LNCaP clone FGC (cell line): ENCODE results near the gene OBP2B.
"Not testable (repeated sequence)": the region's sequence is repeated elsewhere in the genome, so short reads cannot be mapped to it uniquely, and the experiment has no call there.

Source experiments
- DNase-seq: peaks from one replicate; pipeline ENCODE4 v3.0.0-alpha.2; 2011; ENCODE audit warnings: low read depth
- H3K4me3 ChIP-seq: 2 replicates; pipeline ENCODE4 v1.5.1; 2011; ENCODE audit warnings: mild to moderate bottlenecking, low read depth, low read length, control low read depth
- TF ChIP-seq, protein P1 (sequence below): IDR thresholded peaks from 2 replicates; pipeline ENCODE4 v1.5.1; 2012; ENCODE audit warnings: mild to moderate bottlenecking; ENCODE audit not compliant: control insufficient read depth, insufficient read depth; ENCODE audit errors: extremely low read depth

Gene OBP2B

DNA sequence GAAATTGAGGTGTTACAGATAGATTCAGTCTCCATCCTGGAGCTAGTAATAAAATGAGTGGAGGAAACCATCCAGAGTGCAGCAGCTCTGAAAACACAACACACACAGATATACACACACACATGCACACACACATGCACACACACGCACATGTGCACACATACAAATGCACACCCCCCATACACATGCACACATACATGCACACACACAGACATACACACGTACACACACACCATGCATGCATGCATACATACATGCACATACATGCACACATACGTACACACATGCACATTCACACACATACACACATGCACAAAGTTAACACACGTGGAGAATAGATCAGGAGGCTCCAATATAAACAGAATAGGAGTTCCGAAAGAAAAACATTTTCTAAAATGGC, 21.0 kb upstream of the OBP2B start:
- TF ChIP-seq, protein P1, sequence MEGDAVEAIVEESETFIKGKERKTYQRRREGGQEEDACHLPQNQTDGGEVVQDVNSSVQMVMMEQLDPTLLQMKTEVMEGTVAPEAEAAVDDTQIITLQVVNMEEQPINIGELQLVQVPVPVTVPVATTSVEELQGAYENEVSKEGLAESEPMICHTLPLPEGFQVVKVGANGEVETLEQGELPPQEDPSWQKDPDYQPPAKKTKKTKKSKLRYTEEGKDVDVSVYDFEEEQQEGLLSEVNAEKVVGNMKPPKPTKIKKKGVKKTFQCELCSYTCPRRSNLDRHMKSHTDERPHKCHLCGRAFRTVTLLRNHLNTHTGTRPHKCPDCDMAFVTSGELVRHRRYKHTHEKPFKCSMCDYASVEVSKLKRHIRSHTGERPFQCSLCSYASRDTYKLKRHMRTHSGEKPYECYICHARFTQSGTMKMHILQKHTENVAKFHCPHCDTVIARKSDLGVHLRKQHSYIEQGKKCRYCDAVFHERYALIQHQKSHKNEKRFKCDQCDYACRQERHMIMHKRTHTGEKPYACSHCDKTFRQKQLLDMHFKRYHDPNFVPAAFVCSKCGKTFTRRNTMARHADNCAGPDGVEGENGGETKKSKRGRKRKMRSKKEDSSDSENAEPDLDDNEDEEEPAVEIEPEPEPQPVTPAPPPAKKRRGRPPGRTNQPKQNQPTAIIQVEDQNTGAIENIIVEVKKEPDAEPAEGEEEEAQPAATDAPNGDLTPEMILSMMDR, result no peak
- no peak for DNase-seq
- H3K4me3 ChIP-seq, result no peak overlapping the region

DNA sequence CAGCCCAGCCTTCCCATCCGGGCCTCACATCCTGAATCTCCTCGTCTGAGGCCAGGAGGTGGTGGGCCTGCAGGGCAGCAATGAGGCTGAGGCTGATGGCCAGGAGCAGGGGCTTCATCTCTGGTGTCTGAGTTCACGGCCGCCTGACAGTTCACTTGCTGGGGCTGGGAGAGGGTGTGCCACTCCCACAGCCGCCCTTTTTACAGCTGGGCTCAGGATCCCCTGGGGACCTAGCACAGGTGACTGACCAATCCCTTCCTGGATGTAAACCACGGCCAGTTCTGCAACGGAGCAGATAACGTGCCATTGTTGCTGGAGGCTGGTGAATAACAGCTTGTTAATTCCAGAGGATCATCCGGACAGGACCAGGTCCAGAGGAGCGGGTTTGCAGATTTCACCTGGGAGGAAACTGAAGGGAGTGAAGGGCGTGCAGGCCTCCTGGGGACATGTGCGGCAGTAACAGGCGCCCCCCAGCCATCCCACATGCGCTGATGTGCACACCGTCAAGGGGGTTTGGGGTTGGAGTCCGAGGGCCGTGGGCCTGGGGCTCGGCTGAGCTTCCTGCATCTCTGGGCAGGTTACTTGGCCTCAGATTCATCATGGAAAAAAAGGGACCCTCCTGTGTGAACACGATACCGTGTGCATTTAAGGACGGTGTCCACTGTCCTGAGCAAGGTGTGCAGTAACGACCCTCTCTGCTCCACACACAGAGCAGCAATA, 19.6 kb upstream of the OBP2B start:
- DNase-seq, H3K4me3 ChIP-seq: not testable (repeated sequence)

DNA sequence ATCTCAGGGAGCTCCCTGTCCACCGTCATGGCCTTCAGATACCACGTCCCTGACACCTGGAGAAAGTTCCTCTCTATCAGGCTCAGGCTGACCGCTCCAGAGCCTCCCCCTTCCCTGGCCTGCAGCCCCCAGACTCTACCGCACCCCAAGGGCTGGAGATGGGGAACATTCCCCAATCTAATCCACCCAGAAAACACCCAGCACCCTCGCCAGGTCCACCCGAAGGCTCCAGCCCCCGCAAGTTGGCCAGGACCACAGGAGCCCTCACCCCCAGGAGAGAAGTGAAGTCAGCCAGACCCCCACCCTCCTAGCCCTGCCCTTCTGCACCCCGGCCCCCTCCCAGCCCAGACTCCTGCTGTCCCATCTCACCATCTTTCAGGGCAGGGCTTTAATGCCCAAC, 18.9 kb upstream of the OBP2B start:
- not testable (repeated sequence) for DNase-seq, H3K4me3 ChIP-seq

DNA sequence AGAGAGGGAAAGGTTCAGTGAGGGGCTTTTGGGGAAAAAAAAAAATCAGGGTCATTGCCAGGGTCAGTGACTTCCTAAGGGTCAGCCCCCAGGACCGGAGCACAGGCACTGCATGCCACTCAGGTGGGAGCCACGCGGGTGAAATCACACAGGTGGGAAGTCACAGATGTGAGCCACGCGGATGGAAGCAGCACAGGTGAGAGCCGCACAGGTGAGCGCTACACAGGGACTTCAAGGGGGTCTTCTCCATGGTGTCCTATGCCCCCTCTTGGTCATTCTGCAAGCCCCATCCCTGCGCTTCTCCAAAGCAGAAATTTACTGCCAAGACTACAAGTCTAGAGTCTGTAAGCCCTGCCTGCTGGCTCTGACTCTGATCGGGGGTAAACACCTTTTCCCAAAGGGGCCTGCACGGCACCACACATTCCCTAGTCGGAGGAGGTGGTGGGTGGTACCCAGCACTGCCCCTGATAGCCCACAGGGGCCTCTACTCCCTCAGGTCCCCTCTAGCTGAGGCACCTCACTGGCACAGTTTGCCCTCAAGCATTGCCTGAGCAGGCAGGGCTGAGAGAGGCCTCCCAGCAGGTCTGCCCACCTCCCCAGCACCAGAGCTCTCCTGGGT, 18.3 kb upstream of the OBP2B start:
- TF ChIP-seq, protein P1, result no peak
- DNase-seq, result no peak
- no peak overlapping the region for H3K4me3 ChIP-seq

DNA sequence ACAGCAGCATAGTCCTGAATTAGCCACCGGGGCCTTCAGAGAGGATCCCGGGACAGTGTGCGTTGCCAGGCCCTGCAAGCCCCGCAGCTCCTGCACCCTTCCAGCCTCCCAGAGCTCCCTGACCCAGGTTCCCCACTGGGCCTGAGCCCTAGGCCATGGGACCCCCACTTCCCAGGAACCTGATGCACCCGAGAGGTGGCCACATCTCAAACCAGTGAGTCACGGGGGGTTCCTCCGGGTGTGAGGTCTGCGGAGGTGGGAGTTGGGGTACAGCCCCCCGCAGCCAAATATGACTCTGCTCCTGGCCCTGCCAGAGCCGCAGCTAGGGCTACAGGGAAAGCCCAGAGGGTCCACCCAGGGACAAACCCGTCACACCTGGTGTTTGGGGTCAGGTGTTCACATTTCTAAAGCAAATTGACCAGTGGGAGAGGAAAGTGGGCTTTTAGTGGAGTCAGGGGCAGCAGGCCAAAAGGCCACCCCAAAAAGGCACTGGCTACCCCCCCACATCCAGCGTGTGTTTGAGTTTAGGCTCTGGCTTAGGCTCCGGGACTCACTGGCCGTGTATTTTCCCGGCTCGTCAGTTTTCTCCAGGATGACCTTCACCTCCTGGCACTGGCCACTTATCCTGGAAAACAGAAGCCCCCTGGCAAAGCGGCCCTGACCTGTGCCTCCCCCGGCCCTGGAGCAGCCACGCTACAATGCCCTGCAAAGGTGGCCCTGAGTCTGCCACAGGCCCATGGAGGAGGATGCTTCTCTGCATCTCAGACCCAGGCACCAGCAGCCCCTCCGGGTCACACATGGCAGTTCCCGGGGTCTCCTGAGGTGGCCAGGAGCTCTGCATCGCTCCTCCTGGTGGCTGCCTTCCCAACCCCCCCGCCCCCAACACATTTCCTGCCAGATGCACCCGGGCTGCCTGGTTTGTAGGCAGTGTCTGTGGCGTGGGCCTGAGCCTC, 17.4 kb upstream of the OBP2B start:
- DNase-seq, result no peak
- TF ChIP-seq, protein P1, result no peak
- H3K4me3 ChIP-seq, result no peak overlapping the region

DNA sequence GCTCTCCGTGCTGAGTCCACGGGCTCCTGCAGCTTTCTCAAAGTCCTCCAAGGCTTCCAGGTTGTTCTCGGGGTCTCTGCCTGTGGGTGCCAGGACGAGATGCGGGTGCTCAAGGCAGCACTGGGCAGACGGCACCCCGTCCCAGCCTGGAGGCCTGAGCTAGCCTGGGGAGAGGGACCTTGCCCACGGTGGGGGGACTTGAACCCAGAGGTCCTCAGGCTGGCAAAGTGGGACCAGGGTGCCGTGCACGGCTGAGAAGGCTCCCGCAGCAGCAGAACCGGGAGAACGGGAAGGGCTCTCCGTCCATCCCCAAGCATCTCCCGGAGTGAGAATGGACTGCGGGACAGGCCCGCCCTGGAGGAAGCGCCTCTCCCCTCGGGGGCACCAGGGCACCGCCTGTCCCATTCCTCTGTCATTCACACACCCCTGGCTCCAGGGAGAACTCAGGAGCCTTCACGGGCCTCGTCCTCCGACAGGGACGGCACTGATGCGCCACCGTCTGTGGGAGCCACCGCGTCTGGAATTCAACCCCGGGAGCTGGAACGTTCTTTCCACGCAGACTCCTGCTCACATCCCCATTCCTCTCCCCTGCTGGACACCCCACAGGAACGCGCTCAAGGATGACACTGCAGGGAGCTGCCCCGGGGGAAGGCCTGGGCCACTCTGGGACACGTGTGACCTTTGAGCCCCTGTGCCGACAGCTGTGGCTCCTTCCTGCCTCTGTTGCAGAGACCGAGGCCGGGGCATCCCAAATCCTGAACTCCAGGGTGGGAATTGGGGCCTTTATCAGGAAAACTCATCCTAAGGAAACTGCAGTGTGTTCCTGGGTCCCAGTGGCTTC, 16.3 kb upstream of the OBP2B start:
- TF ChIP-seq, protein P1, result no peak
- no peak overlapping the region for H3K4me3 ChIP-seq
- DNase-seq, result no peak

DNA sequence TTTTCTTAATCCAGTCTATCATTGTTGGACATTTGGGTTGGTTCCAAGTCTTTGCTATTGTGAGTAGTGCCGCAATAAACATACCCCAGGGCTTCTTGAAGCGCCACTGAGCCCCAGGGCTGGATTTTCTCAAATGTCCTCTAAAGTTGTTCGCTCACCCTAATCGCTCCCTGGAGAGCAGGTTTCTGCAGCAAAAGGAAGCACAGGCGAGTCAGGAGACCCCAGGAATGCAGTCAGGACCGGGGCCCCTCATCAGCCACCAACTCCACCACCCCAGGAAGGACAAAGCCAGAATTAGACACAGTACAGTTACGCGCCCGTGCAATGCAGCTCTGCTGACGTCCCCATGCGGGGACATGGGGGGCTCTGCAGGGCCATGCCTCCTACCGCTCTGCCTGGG, 15.7 kb upstream of the OBP2B start:
- DNase-seq, result no peak
- TF ChIP-seq, protein P1, result no peak
- H3K4me3 ChIP-seq, result no peak overlapping the region

DNA sequence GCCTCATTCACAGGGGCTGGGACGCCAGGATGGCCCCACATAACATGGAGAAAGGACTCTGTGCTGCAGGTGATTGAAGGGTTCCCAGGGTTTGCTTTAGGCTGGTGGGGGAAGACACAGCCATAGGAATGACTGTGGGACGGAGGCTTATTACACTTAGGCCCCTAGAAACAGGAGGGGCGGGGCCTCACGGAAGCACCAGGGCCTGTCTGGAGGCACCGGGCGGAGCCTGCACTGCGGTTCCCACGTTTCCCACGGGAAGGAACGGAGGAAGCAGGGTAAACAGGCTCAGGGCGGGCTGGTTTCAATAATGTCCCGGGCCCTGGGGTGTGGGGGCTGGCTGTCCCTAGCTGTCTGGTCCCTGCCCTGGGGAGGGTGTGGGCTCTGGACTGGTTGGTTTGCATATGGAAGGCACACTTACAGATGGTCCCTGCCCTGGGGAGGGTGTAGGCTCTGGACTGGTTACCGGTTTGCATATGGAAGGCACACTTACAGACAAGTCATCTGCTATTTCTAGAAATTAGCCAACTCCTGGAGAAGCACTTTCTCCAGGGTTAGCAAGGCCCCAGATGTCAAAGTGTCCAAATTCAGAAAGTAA, 14.2 kb upstream of the OBP2B start:
- not testable (repeated sequence) for DNase-seq, H3K4me3 ChIP-seq

DNA sequence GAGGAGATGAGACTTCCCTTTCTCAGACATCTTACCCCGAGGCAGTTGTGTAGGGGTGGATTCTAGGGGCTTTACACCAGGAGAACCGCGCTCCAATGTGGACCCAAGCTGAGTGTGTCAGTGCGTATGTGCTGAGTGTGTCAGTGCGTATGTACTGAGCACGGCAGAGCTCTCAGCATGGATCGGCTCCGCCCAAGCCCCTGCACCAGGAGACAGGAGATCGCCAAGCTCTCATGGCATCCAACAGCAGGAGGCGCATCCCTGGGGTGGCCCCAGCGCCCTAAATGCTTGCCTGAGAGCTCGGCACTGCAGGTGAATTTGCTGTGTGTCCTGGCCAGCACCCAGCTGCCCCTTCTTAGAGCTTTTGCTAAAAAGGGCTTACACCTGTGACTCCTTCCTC, 12.9 kb upstream of the OBP2B start:
- not testable (repeated sequence) for H3K4me3 ChIP-seq, DNase-seq
